Erythroblast (primary cell): Measurements from ENCODE around the gene TMEM81.

Source experiments
- DNase-seq, 2 experiments: peaks; one replicate each; lab custom pipeline; 2025; lab: John Stamatoyannopoulos, UW
- GATA1 ChIP-seq: IDR thresholded peaks from 2 replicates; pipeline ENCODE4 v1.6.1; 2011; ENCODE audit warnings: low read depth, mild to moderate bottlenecking, control low read depth, low read length, moderate library complexity
- POLR2A ChIP-seq: IDR thresholded peaks from 2 replicates; pipeline ENCODE4 v1.6.1; 2011; ENCODE audit warnings: mild to moderate bottlenecking, low read length

The TMEM81 gene

GRCh38 chr1:205069371-205070125, 14.7 kb downstream of the TMEM81 start:
- DNase-seq: no peak
- TF ChIP-seq POLR2A (no peak), GATA1 (no peak)

- no peak for TF ChIP-seq GATA1
- TF ChIP-seq POLR2A: no peak
- no peak for DNase-seq
These were observed 15.7 kb downstream of the TMEM81 start for GRCh38 chr1:205068457-205069040.

- DNase-seq: no peak
- TF ChIP-seq GATA1 (no peak), POLR2A (no peak)
These were observed 16.3 kb downstream of the TMEM81 start for GRCh38 chr1:205068001-205068400.

GRCh38 chr1:205067031-205067430, 17.2 kb downstream of the TMEM81 start:
- no peak for DNase-seq
- no peak for TF ChIP-seq GATA1
- TF ChIP-seq POLR2A: no peak

- peak; percentile 70 to 72 for DNase-seq
- TF ChIP-seq GATA1: no peak
- no peak for TF ChIP-seq POLR2A
These were observed 18.0 kb downstream of the TMEM81 start for GRCh38 chr1:205066141-205066818.

GRCh38 chr1:205065666-205066065, 18.6 kb downstream of the TMEM81 start:
- TF ChIP-seq GATA1 (no peak), POLR2A (no peak)
- no peak for DNase-seq

- DNase-seq: no peak
- TF ChIP-seq POLR2A (no peak), GATA1 (no peak)
These were observed 19.4 kb downstream of the TMEM81 start for GRCh38 chr1:205064741-205065316.

GRCh38 chr1:205064301-205064700, 20.0 kb downstream of the TMEM81 start:
- TF ChIP-seq GATA1: no peak
- no peak for TF ChIP-seq POLR2A
- no peak for DNase-seq

GRCh38 chr1:205062895-205063294, 21.4 kb downstream of the TMEM81 start:
- no peak for DNase-seq
- no peak for TF ChIP-seq POLR2A
- TF ChIP-seq GATA1: no peak

GRCh38 chr1:205062319-205062718, 21.9 kb downstream of the TMEM81 start:
- TF ChIP-seq POLR2A: no peak
- no peak for TF ChIP-seq GATA1
- no peak for DNase-seq

- DNase-seq: peak; percentile 57 to 77
- TF ChIP-seq POLR2A (no peak), GATA1 (no peak)
These were observed 22.6 kb downstream of the TMEM81 start for GRCh38 chr1:205061665-205062069.

- TF ChIP-seq GATA1 (no peak), POLR2A (no peak)
- DNase-seq: no peak
These were observed 23.0 kb downstream of the TMEM81 start for GRCh38 chr1:205061227-205061626.

- TF ChIP-seq POLR2A (no peak), GATA1 (no peak)
- no peak for DNase-seq
These were observed 23.5 kb downstream of the TMEM81 start for GRCh38 chr1:205060746-205061145.

GRCh38 chr1:205059660-205060059, 24.6 kb downstream of the TMEM81 start:
- no peak for DNase-seq
- TF ChIP-seq POLR2A: no peak
- no peak for TF ChIP-seq GATA1
